Measurements from ENCODE around the gene CDH2.

Gene CDH2

GRCh38 chr18:27921392-27921791, 255.5 kb downstream of the CDH2 start:
- TF ChIP-seq GATA3 (IDR thresholded peaks at IDR 0.05; ENCODE audit: low read depth, low read length) (no peak), GATA2 (IDR thresholded peaks at IDR 0.05; ENCODE audit: low read depth, low read length) (no peak)

DNA sequence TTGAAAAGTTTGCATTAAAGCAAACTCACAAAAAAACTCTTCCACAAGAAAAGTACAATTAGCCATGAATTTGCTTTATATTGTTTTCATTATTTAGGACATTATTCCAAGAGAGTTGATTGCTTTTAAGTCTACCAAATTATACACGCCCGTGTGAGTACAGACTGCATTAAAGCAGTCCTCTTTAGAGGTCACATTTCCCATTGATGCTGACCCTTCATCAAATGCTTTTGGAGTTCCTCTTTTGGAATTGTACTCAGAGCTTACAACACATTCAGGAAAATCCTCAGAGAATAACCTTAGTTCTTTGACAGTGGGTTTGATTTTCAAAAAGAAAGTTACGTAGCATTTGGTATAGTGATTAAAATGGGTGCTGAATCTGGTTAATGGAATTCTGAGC, 256.1 kb downstream of the CDH2 start:
- TF ChIP-seq GATA2 (IDR thresholded peaks at IDR 0.05; ENCODE audit: low read depth, low read length), result no peak
- TF ChIP-seq GATA3 (IDR thresholded peaks at IDR 0.05; ENCODE audit: low read depth, low read length), result no peak

GRCh38 chr18:27903906-27904305, 273.0 kb downstream of the CDH2 start:
- no peak for TF ChIP-seq GATA2 (IDR thresholded peaks at IDR 0.05; ENCODE audit: low read depth, low read length)
- TF ChIP-seq GATA3 (IDR thresholded peaks at IDR 0.05; ENCODE audit: low read depth, low read length), result no peak

DNA sequence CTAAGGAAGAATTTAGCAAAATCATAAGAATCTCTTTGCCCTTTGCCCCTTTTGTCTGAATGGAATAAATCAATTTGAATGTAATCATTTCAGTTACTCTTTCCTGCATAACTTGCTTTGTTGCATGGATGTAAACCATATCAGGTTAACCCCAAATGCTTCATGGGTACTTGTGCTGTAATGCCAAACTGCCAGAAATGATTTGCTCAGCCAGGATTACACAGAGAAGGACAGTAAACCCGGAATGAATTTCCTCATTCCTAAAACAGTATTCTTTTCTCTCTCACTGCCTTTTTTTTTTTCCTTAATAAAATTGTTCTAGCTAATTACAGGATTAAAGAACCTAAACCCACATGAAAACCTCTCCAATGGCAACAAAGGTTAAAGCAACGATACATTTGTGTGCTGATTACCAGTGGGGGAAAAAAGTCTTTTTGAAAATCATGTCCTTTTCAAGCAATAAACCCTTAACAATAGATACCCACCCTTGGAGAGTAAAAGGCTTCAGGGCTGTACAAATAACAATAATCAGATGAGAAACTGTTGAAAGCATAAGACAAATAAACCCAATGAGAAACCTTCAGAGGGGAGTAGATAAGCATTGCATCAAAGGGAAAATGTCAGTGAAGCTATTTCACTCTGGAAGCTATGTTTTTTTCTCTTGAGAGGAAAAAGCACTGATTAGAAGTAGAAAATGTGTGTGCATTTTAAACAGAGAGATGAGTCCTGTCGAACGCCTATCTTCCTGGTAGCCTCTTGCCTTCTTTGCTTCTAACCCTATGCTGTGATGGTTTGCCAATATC, 275.3 kb downstream of the CDH2 start:
- TF ChIP-seq GATA3 (IDR thresholded peaks at IDR 0.05; ENCODE audit: low read depth, low read length) (no peak), GATA2 (IDR thresholded peaks at IDR 0.05; ENCODE audit: low read depth, low read length) (no peak)

Measured in SH-SY5Y (cell line).